Stimulated activated naive B cell treated with anti-CD40 and anti-IgM and Interleukin-4, amounts not matched to agents 10 μg/mL and 1 μg/mL and 100 μg/mL, for 72 hours (primary cell): ENCODE results near the gene RABL3.
"Not testable (repeated sequence)": the region's sequence is repeated elsewhere in the genome, so short reads cannot be mapped to it uniquely, and the experiment has no call there.

ENCODE experiments used
- ATAC-seq, 2 donors: fragments of 150-1000 bp; cut with Tn5 transposase; replicated peaks; 2 replicates each; pipeline ENCODE4 v1.10.0; 2021; ENCODE audit warnings: moderate library complexity in 1 of 2
- DNase-seq: peaks from one replicate; pipeline ENCODE4 v3.0.0; 2021
- H3K27ac Mint-ChIP-seq: one replicate; pipeline ENCODE4 v1.8.0; 2022; ENCODE audit warnings: mild to moderate bottlenecking, mixed read lengths
- H3K27me3 Mint-ChIP-seq, 2 donors: one replicate each; pipeline ENCODE4 v1.8.0; 2022; ENCODE audit warnings: mixed read lengths in 2 of 2
- H3K36me3 Mint-ChIP-seq, 2 donors: one replicate each; pipeline ENCODE4 v1.8.0; 2022; ENCODE audit warnings: mixed read lengths in 2 of 2, mild to moderate bottlenecking in 1 of 2
- H3K4me1 Mint-ChIP-seq, 2 donors: one replicate each; pipeline ENCODE4 v1.8.0; 2022; ENCODE audit warnings: mixed read lengths in 2 of 2, mild to moderate bottlenecking in 1 of 2
- H3K4me3 Mint-ChIP-seq, 2 donors: one replicate each; pipeline ENCODE4 v1.8.0; 2022; ENCODE audit warnings: mild to moderate bottlenecking in 2 of 2, mixed read lengths in 2 of 2, moderate library complexity in 1 of 2
- H3K9me3 Mint-ChIP-seq, 2 donors: one replicate each; pipeline ENCODE4 v1.8.0; 2022; ENCODE audit warnings: mixed read lengths in 2 of 2, mild to moderate bottlenecking in 1 of 2

RABL3 gene

DNA sequence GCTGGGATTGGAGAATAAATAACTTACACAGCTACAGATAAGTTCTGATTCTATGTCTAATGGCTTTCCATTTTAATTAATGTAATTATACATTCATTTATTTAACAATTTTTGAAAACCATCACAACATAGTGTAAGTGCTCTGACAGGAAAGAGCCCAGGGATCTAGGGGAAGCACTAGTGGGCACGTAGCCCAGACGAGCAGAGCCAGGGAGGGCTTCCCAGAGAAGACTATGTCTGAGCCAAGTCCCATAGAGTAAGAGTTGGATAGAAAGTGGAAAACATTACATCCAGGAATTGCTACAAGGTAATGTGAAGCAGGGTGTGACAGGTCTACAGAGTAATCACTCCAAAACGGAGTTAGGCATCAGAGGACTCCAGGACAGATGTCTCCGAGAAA, 57.4 kb downstream of the RABL3 start:
- H3K27me3 Mint-ChIP-seq = no peaks in the 10 kb centered on the region
- H3K4me1 Mint-ChIP-seq = peaks cover 6 to 9% of the 10 kb centered on the region in 2 donors
- H3K36me3 Mint-ChIP-seq = peaks cover 0 to 18% of the 10 kb centered on the region in 2 donors
- H3K9me3 Mint-ChIP-seq = no peaks in the 10 kb centered on the region
- H3K27ac Mint-ChIP-seq = no peak overlapping the region
- DNase-seq (no peak), ATAC-seq (no peak)
- H3K4me3 Mint-ChIP-seq = no peak overlapping the region

DNA sequence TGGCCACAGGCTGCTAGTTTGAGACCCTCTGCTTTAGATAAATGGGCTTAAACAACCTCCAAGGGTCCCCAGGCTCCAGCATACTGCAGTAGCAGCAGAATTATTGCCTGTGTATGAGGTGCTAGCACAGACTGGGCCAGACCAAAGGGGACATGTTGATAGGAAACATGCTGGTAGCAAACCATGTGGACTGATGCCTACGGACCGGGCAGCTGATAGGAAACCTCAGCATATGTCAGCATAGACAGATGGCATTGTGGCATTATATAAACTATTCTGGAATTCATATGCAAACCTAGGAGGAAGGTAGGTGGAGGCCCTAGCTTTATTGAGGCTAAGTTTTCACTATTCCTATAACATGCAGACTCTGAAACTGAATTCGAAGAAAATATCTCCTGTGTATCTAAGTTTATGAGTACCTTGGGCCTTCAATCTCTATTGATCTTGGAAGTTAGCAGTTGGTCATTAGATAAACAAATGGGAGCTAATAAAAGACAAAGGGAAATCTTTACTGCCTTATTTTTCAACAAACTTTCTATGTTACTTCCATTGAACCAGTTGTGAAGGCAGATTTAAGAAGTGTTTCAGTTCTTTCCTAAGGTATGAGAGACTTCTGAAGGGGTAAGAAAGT, 58.5 kb downstream of the RABL3 start:
- no peak for ATAC-seq
- Mint-ChIP-seq H3K27ac (no peak overlapping the region), H3K27me3 (peaks cover 0 to 5% of the 10 kb centered on the region in 2 donors), H3K4me1 (peaks cover 12 to 14% of the 10 kb centered on the region in 2 donors), H3K4me3 (no peak overlapping the region), H3K9me3 (no peaks in the 10 kb centered on the region), H3K36me3 (peaks cover 0 to 18% of the 10 kb centered on the region in 2 donors)
- no peak for DNase-seq

DNA sequence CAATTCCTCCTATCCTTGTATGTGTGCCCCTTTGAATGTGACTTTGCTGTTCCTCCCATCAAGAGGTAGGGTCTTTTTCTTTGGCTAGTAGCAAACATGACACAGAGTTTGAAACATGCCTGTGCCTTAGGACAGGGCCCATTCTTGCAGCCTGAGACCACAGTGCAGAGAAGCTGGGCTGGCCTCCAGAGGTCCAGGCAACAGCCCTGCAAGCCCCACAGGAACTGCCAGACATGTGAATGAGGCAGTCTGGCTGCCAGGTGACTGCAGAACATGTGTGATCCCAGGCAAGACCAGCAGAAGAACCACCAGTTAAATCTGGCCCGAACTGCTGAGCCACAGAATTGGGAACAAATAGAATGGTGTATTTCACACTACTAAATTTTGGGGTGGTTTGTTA, 59.1 kb downstream of the RABL3 start:
- Mint-ChIP-seq H3K27ac (no peak overlapping the region), H3K36me3 (peaks cover 0 to 18% of the 10 kb centered on the region in 2 donors), H3K27me3 (peaks cover 0 to 5% of the 10 kb centered on the region in 2 donors), H3K4me1 (peaks cover 15 to 20% of the 10 kb centered on the region in 2 donors), H3K9me3 (no peaks in the 10 kb centered on the region), H3K4me3 (no peak overlapping the region)
- no peak for DNase-seq
- ATAC-seq = no peak

DNA sequence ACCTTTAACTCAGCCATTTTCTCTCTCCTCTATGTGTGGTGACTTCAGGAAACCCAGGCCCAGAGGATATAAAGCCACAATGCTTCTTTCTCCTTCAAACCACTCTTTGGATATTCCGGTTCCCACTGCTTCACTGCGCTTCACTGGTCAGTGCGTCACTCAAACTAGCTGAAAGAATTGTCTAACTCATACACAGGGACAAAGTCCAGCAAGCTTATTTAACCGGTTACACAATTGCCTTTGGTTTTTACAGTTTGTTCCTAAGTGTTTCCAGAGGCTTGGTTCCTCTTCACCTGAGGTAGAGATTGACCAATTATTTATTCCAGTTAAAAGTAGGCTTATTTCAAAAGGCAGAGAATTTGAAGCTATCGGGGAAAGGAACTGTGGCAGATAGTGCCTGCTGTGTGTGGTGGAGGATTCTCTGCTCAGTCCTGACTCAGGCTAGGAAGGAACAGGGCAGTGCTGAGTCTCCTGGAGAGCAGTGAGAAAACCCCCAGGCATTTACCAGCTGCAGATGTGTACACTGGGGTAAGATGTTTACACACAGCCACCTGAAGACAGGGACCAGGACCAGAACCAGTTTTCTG, 60.1 kb downstream of the RABL3 start, which contains the start of gene HGD:
Gene HGD, minus strand, starts transcription at position 145 of the 587 bp plus-strand sequence. Its CDS starts 128 bp downstream, at position 17.
- ATAC-seq (no peak), DNase-seq (no peak)
- peaks cover 4 to 5% of the 10 kb centered on the region in 2 donors for H3K9me3 Mint-ChIP-seq
- peaks cover 4 to 23% of the 10 kb centered on the region in 2 donors for H3K36me3 Mint-ChIP-seq
- H3K27me3 Mint-ChIP-seq = peaks cover 0 to 5% of the 10 kb centered on the region in 2 donors
- H3K27ac Mint-ChIP-seq = no peak within 1 kb of the TSS
- H3K4me1 Mint-ChIP-seq = peaks cover 15 to 22% of the 10 kb centered on the region in 2 donors
- no peak within 1 kb of the TSS for H3K4me3 Mint-ChIP-seq

DNA sequence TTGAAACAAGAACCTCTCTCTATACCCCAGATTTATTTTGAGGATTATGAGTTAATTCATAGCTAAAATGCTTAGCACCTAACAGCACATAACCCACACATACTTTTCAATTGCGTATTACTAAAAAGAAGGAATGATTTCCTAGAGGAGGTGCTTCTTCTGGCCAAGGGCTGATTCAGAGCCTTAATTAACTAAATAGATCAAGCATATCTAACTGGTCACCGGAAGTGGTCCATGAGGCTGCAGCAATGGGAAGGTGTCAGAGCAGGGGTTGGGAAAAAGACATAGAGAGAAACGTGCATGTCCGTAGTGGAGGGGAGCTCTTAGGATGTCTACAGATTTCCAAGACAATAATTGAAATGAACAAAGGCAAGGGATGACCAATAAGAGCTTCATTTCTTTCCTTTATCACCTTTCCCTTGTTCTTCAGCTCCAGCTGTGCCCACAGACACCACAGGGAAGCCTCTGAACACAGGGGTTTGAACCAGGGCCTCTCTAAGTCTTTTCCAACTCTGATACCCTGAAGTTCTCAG, 60.7 kb downstream of the RABL3 start:
- DNase-seq (no peak), ATAC-seq (no peak)
- no peak overlapping the region for H3K27ac Mint-ChIP-seq
- no peak overlapping the region for H3K4me3 Mint-ChIP-seq
- peaks cover 6 to 10% of the 10 kb centered on the region in 2 donors for H3K9me3 Mint-ChIP-seq
- peaks cover 0 to 5% of the 10 kb centered on the region in 2 donors for H3K27me3 Mint-ChIP-seq
- peaks cover 11 to 22% of the 10 kb centered on the region in 2 donors for H3K4me1 Mint-ChIP-seq
- H3K36me3 Mint-ChIP-seq = peaks cover 5 to 24% of the 10 kb centered on the region in 2 donors

DNA sequence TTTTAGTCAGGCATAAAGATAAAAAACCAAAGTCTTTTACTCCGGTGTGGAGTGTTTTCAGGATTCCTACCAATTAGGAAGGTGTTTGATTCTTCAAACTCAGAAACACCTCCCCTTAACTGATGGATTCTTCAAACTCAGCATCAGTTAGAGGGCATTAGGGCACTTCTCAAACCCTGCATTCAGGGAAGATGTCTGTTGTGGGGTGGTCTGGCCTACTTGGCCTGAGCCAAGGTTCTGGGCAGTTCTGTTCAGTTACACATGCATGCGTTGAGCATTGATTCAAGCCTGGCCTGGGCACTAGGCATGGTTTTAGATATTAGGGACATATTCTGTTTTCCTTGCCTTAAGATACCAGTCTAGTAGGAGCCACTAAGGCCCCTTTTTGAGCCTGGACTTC, 61.3 kb downstream of the RABL3 start:
- DNase-seq = no peak
- H3K36me3 Mint-ChIP-seq = peaks cover 6 to 20% of the 10 kb centered on the region in 2 donors
- H3K4me1 Mint-ChIP-seq = peaks cover 11 to 22% of the 10 kb centered on the region in 2 donors
- H3K4me3 Mint-ChIP-seq = no peak overlapping the region
- no peak for ATAC-seq
- H3K27me3 Mint-ChIP-seq = peaks cover under 1 to 5% of the 10 kb centered on the region in 2 donors
- no peak overlapping the region for H3K27ac Mint-ChIP-seq
- H3K9me3 Mint-ChIP-seq = peaks cover 7 to 11% of the 10 kb centered on the region in 2 donors

DNA sequence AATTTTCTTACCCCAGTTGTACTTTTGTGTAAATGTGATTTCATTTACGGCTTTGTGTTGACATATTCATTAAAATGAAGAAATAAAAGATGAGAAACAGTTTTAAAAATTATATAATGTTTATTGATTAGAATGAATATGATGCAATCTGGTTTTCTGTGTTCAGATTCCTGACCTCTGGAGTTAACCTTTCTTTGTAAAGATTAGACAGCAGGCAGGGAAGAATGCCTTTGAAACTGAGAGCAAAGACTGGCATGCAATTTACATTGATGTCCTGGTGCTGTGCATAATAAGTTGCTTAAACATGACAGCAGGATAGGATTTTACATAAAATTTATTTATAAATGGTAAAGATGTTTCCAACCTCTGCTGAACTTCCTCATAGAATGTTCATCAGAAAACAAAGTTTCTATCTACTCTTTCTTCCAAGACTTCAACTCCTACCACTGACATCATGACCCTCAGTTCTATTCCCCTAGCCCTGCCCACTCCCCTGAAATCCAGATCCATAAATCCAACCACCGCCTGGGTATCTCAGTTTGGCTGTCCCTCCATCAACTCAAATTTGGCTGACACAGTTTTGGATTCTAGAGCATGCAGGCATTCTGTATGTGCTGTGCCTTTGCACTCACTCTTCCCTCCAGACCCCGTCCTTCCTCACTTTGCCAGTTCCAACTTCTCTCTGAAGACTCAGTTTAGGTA, 62.0 kb downstream of the RABL3 start:
- H3K9me3 Mint-ChIP-seq = peaks cover 7 to 11% of the 10 kb centered on the region in 2 donors
- peaks cover 11 to 22% of the 10 kb centered on the region in 2 donors for H3K4me1 Mint-ChIP-seq
- DNase-seq (no peak), ATAC-seq (no peak)
- H3K4me3 Mint-ChIP-seq = no peak overlapping the region
- peak overlapping the region; percentile 16 for H3K27ac Mint-ChIP-seq
- H3K36me3 Mint-ChIP-seq = peaks cover 6 to 17% of the 10 kb centered on the region in 2 donors
- H3K27me3 Mint-ChIP-seq = peaks cover 7 to 8% of the 10 kb centered on the region in 2 donors

DNA sequence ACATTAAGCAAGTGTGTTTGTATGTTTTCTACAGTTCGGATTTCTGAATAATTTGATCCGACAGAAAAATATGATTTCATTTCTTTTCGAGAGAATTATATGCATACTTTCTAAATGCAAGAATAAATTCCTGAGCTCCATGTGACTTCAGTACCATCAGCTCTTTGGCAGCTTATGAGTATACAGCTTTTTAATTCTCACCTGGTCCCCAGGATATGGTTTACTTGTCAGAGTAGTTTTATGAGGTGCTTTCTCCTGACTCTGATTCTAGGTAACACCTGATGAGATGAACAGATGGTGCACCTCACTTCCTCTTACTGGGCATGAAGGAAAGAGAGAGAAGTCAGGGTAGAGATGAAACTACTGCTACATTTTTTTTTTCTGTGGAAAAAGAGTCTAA, 63.3 kb downstream of the RABL3 start:
- Mint-ChIP-seq H3K4me3 (no peak overlapping the region), H3K9me3 (peaks cover 7 to 11% of the 10 kb centered on the region in 2 donors), H3K36me3 (peaks cover 6 to 11% of the 10 kb centered on the region in 2 donors), H3K27ac (no peak overlapping the region), H3K4me1 (peaks cover 11 to 22% of the 10 kb centered on the region in 2 donors), H3K27me3 (peaks cover 9% of the 10 kb centered on the region in 2 donors)
- ATAC-seq (peak; percentile 79 to 84), DNase-seq (no peak)

DNA sequence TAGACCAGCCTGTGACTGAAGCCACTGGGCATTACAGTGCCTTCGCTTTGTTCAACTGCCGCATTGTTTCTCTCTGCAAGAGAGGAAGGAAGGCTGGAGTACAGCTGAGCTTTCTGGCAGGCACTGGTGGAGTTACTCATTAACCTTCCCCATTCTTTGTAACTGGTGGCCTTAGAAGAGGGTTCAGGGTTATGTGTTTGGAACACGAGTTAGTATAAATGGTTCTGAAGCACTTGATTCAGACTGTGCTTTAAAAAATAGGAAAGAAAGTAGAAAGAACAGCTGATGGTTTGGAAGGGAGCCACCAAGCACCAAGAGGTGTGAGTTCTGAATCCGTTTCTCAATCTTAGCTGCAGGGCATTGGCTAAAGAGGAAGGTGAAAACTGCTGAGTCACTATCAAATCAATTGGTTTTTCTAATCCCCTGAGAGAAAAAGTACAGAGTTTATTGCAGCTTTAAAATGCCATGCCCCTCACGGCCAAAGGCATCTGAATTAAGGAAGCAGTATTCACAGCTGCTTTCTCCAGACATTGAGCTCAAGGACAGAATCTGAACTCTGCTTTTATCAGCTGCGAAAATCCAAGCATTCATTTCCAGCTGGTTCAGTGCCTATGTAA, 63.9 kb downstream of the RABL3 start:
- H3K9me3 Mint-ChIP-seq = peaks cover 7 to 11% of the 10 kb centered on the region in 2 donors
- H3K4me3 Mint-ChIP-seq = peak overlapping the region; percentile 30 to 64
- H3K27ac Mint-ChIP-seq = peak overlapping the region; percentile 85
- peaks cover 11 to 22% of the 10 kb centered on the region in 2 donors for H3K4me1 Mint-ChIP-seq
- ATAC-seq = peak; percentile 71 to 77
- no peak for DNase-seq
- peaks cover 9% of the 10 kb centered on the region in 2 donors for H3K27me3 Mint-ChIP-seq
- peaks cover 6 to 11% of the 10 kb centered on the region in 2 donors for H3K36me3 Mint-ChIP-seq

DNA sequence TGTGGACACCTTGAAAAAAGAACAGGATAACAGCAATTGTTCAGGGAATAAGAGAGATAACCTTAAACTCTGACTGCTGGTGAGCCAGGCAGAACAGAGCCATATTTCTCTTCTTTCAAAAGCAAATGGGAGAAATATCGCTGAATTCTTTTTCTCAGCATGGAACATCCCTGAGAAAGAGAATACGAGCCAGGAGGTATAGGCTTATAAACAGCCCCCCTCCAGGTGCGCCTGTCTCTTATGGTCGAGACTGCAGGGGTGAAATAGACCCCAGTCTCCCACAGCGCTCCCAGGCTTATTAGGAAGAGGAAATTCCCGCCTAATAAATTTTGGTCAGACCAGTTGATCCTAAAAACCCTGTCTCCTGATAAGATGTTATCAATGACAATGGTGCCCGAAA, 65.1 kb downstream of the RABL3 start:
- not testable (repeated sequence) for H3K4me3 Mint-ChIP-seq, ATAC-seq, H3K27ac Mint-ChIP-seq, H3K27me3 Mint-ChIP-seq, DNase-seq
- H3K36me3 Mint-ChIP-seq = peaks cover 6 to 11% of the 10 kb centered on the region in 2 donors
- H3K4me1 Mint-ChIP-seq = peaks cover 11 to 22% of the 10 kb centered on the region in 2 donors
- peaks cover 7 to 11% of the 10 kb centered on the region in 2 donors for H3K9me3 Mint-ChIP-seq

DNA sequence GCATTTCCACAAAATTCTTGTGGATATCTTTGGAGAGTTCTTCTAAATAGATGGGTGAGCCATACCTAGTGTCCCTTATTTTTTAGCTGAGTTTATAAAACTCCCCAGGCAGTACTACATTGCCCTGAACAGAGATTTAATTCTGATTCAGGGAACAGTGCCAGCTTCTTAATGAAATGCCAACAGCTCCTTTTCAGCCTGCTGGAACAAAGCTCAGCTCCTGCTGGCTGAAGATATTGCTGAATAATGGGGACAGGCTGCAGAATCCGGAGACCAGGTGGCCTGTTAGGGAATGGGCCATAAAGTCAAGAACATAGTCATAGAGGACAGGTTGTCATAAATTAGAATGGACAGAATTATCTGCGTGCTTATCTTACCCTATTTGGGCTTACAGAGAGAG, 69.2 kb downstream of the RABL3 start:
- Mint-ChIP-seq H3K27ac (no peak overlapping the region), H3K9me3 (peaks cover 9 to 16% of the 10 kb centered on the region in 2 donors), H3K36me3 (peaks cover 6 to 11% of the 10 kb centered on the region in 2 donors), H3K27me3 (peaks cover 4 to 9% of the 10 kb centered on the region in 2 donors), H3K4me1 (peaks cover 0 to under 1% of the 10 kb centered on the region in 2 donors), H3K4me3 (no peak overlapping the region)
- DNase-seq = no peak
- no peak for ATAC-seq

DNA sequence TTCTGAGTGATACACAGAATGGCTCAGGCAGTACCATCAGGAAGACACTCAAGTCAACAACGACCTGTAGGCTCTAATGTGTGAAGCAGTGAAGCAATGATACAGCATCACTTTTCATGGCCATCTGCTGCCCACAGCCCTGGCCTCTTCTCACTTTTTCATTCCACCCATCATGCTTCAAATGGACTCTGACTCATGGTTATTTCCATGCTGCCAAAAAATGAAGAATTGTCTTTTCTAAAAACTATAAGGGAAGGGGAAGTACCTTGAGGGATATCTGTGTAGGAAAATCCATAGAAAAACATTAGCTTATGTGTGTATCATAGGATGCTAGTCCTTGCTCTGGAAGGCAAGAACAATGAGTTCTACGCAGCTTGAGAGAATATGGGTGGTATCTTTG, 71.7 kb downstream of the RABL3 start:
- H3K27ac Mint-ChIP-seq = no peak overlapping the region
- peaks cover 2 to 4% of the 10 kb centered on the region in 2 donors for H3K9me3 Mint-ChIP-seq
- no peaks in the 10 kb centered on the region for H3K36me3 Mint-ChIP-seq
- H3K27me3 Mint-ChIP-seq = peaks cover 8 to 12% of the 10 kb centered on the region in 2 donors
- H3K4me3 Mint-ChIP-seq = no peak overlapping the region
- DNase-seq (no peak), ATAC-seq (no peak)
- no peaks in the 10 kb centered on the region for H3K4me1 Mint-ChIP-seq

DNA sequence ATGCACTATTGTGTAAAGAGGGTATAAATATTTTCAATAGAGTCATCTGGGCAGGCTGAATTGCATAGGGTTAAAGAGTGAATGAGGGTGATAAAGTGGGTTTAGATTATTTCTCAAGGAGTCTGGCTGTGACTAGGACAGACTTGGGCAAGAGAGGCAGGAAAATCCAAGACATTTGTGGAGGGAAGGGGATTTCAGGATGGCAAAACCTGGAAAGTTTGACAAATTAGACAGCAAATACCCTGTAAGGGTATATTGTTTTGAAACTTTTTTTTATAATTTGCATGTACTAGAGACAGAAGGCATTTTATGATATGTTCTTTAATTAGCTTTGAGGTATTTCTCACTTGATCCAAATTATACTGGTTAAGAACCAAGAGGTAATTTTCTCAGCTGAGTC, 77.4 kb downstream of the RABL3 start:
- H3K4me3 Mint-ChIP-seq = no peak overlapping the region
- DNase-seq (no peak), ATAC-seq (no peak)
- H3K4me1 Mint-ChIP-seq = no peaks in the 10 kb centered on the region
- peaks cover under 1 to 2% of the 10 kb centered on the region in 2 donors for H3K9me3 Mint-ChIP-seq
- H3K36me3 Mint-ChIP-seq = no peaks in the 10 kb centered on the region
- H3K27me3 Mint-ChIP-seq = peaks cover 27 to 38% of the 10 kb centered on the region in 2 donors
- H3K27ac Mint-ChIP-seq = no peak overlapping the region

DNA sequence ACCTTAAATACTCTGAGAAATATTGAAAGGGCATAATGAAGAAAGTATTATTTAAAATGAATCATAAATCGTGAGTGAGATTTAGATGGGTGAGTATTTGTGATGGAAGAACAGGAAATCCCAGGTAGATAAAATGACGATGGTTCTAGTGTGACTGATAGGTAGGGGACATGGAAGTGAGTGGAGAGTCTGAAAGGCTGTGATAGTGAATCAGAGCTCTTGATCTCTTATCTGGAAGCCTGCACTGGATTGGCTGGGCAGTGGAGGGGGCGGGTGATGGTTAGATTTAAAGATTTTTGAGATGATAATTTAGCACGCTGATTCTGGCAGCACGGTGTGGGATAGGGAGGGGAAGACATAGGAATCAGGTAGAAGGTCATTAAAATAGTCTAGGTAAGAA, 80.4 kb downstream of the RABL3 start:
- peaks cover 0 to 1% of the 10 kb centered on the region in 2 donors for H3K9me3 Mint-ChIP-seq
- H3K36me3 Mint-ChIP-seq = peaks cover 0 to 6% of the 10 kb centered on the region in 2 donors
- H3K4me3 Mint-ChIP-seq = no peak overlapping the region
- ATAC-seq = no peak
- H3K4me1 Mint-ChIP-seq = peaks cover 4 to 7% of the 10 kb centered on the region in 2 donors
- no peak for DNase-seq
- H3K27me3 Mint-ChIP-seq = peaks cover 27 to 38% of the 10 kb centered on the region in 2 donors
- no peak overlapping the region for H3K27ac Mint-ChIP-seq
